Brain pericyte (primary cell): ENCODE data around the gene COL5A3.
"Not testable (repeated sequence)": the region's sequence is repeated elsewhere in the genome, so short reads cannot be mapped to it uniquely, and the experiment has no call there.

Experiments used
- DNase-seq: peaks from one replicate; pipeline ENCODE4 v3.0.0-alpha.2; 2012; ENCODE audit warnings: low read depth, low spot score

Gene COL5A3

DNA sequence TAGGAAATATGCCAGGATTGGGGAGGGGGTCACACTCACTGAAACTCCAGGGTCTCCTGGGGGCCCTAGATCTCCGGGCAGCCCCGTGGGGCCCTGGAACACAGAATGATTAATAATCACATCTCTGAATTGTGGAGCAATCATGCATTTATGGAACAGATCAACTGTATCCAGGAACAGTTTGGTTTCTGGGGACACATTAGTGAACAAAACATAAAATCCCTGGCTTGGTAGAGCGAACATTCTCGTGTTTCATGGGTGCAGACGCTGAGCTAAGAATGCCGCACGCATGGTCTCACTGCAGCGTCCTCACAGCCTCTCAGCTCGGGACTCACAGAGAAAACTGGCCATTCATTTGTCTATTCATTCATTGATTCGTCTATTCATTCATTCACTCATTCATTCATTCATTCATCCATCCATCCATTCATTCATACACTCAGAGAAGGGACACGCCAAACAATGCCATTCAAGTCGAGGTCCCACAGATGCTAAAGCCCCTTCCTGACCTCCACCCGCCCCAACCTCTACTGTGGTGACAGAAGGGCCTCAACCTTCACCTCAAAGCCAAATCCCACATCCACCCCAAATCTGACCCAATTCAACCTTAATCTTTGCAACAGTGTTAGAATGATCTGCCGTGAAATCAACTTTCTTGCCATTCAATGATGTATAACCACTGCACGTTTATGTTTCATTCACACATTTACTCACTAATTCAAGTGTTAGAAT lies 39.0 kb downstream of the COL5A3 start:
- no peak for DNase-seq

DNA sequence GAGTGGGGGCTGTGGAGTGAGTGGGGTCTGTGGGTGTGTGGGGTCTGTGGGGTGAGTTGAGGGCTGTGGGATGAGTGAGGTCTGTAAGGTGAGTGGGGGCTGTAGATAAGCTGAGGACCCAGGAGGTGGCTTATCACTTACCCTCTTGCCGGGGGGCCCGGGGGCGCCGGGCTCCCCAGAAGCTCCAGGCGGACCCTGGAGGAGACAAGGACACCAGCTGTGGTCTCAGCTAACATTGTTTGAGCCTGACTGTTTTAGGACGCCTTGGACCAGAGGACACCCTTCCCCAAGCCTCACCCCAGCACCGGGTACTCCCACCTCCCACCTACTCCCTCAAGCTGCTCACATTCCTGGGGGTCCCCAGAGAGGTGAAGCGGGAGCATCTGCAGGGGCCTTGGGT lies 39.8 kb downstream of the COL5A3 start:
- no peak for DNase-seq

DNA sequence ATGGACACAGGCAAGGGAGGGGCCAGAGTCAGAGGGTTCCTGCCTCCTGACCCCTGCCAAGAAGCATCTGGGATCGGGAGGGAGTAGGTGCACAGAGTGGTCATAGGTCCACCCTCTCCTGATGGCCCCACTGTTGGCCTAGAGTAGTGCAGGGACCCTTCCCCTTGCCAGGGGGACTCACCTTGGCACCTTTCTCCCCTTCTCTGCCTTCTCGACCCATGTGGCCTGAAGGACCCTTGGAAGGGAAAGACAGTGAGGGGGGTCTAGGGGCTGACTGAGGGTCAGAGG lies 40.7 kb downstream of the COL5A3 start:
- DNase-seq: no peak

DNA sequence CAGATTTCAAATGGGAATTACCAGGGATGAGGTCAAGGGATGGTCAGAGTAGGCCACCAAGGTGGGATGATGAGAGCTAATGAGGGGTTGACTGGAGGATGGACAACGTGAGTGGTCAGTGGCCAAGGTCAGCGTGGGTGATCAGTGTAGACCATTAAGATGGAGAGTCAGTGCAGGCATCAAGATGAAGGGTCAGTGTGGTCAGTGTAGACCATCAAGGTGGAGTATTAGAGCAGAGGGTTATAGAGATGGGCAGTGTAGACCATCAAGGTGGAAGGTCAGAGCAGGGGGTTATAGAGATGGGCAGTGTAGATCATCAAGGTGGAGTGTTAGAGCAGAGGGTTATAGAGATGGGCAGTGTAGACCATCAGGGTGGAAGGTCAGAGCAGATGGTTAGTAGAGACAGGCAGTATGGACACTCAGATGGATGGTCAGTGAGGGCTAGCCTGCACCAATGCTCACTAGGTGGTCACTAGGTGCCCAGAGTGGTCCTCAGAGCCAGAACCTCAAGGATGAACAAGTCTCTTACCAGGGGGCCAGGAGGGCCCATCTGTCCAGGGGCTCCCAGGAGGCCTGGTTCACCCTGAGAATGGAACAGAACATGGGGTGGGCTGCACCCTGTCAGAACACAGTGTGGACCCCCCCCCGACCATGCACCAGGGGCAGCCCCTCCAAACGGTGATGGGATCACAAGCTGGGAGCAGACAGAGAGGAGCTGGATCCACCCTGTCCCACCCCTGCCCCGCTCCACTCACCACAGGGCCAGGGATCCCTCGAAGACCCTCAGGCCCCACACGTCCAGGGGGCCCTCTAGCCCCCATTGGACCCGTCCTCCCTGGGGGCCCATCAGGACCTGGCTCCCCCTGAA lies 41.2 kb downstream of the COL5A3 start:
- DNase-seq: no peak

DNA sequence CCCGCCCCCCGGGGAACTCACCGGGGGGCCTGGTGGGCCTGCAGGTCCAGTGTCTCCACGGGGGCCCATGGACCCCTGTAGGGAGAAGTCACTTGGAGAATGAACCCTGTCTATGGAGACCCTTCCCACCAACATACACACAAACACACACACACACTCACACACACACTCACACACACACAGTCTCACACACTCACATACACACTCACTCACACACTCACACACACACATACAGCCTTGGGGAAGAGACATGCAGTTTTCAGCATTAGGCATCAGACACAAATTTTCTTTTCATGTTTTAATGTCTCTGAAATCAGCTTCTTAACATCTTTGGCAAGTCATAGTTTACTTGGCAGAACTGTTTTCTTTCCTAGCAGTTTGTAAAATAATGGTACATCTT lies 43.0 kb downstream of the COL5A3 start:
- no peak for DNase-seq

DNA sequence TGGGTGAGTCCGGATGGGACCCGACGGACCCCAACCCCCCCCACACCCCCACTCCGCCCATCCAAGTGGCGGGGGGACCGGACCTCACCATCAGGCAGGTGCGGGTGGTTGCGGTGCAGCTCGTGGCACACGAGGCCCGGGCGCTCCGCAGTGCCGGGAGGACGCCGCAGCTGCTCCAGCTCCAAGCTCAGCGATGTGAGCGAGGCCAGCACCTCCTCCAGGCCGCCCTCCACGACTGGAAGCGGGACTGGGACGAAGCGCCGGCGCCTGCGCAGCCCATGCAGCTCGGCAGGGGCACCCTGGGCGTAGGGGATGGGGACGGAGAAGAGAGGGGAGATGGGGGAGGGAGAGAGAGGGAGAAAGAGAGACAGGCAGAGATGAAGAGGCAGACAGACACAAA lies 43.9 kb downstream of the COL5A3 start:
- DNase-seq: no peak

DNA sequence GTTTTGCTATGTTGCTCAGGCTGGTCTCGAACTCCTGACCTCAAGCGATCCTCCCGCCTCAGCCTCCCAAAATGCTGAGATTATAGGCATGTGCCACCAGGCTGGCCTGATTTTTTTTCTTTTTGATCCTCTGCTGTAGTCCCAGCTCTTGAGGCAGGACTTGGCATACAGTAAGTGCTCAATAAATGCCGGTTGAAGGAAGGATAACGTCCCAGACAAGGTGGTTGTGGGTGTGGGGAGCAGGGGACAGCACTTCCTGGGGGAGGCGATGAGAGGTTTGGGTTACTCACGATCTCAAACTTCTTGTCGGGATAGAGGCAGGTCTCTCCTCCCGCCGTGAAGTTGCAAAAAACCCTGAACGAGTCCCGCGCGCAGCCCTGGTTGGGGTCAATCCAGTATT lies 44.3 kb downstream of the COL5A3 start:
- no peak for DNase-seq

DNA sequence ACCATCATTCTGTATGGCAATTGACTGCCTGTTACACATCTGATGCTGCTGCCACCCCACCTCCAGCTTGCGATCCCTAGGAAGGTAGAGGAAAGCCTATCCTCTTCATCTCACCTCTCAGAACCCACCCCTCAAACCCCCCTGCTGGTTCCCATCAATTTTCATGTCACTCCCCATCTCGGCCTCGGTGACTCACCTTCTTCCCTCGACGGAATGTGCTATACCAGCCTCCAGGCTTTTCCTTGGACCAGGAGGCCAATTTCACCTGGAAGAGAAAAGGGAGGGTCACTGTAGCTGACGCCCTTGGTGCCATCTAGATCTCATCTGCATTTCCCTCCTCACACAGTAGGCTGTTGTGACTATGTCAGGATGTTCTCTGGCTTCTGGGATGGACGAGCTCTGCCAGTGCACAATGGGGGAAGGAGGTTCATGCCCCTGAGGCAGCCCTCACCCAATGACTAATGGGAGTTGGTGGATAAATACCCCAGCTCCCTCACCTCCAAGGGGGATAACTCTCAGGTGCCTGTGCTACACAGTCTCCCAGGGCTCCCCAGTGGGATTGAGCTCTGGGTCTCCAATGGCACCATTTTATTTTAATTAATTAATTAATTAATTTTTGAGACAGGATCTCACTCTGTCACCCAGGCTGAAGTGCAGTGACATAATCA lies 47.5 kb downstream of the COL5A3 start:
- DNase-seq: no peak

DNA sequence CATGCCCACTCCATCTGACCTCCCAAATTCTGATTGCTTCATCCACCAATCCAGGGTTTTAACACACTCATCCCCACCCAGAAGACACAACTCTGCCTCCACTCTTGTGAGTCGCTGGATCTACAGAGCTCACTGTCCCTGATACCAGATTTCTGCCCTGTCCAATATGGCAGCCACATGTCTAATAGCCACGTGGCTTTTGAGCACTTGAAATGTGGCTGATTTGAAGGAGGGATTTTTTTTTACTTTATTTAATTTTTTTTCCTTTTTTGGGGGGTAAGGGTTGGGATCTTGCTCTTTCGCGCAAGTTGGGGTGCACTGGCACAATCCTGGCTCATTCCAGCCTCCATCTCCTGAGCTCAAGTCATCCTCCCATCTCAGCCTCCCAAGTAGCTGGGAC lies 49.2 kb downstream of the COL5A3 start:
- DNase-seq: no peak

DNA sequence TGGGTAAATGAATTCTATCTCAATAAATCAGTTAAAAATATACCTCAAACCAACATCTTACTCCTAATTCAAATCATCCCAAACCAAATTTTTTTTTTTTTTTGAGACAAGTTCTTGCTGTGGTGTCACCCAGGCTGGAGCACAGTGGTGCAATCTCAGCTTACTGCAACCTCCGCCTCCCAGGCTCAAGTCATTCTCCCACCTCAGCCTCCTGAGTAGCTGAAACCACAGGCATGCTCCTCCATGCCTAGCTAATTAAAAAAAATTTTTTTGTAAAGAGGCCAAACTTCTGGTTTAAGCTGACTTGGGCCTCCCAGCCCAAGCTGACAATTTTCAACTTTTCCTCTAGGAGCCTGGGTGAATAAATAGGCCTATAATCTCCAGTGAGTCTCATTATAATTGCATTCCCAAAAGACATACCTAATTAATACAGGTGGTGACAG lies 51.9 kb downstream of the COL5A3 start:
- DNase-seq: no peak

DNA sequence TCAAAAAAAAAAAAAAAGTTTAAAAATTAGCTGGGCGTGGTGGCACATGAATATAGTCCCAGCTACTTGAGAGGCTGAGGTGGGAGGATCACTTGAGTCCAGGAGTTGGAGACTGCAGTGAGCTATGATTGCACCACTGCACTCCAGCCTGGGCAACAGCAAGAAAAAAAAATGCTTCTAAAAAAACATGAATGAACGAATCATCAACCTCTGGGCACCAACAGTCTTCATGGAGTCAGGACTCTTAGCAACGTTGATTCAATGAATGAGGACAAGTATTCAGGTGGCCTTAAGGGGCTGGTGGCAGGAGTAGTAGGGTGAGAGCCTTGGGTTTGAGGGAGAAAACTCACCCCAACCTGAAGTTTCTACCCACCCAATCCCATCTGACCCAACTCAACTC lies 53.3 kb downstream of the COL5A3 start:
- no peak for DNase-seq

DNA sequence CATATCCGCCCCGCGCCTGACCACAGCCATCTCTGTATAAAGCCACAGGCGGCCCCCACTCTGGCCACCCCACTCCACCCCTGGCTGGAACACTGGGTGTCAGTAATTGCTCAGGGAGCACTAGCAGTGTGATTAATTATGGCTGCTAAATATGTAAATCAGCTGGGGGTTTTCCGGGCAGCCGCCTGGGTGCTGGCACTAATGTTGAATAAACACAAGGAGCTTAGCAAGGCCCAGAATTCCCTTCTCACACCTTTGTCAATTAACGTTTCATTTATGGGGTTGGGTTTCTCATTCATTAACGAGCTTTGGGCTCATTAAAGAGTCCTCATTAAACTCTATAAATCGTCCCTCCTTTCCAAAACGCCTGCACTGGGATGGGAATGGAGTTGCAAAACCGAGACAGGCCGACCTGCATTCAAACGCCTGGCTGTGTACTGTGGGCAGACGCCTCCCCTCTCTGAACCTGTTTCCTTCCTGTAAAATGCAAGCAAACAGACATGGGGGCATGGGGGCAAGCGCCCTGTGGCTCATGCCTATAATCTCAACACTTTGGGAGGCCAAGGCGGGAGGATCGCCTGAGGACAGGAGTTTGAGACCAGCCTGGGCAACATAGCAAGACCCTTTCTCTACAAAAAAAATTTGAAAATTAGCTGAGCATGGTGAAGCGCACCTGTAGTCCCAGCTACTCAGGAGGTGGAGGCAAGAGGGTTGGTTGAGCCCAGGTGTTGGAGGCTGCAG lies 56.3 kb downstream of the COL5A3 start:
- DNase-seq: no peak

DNA sequence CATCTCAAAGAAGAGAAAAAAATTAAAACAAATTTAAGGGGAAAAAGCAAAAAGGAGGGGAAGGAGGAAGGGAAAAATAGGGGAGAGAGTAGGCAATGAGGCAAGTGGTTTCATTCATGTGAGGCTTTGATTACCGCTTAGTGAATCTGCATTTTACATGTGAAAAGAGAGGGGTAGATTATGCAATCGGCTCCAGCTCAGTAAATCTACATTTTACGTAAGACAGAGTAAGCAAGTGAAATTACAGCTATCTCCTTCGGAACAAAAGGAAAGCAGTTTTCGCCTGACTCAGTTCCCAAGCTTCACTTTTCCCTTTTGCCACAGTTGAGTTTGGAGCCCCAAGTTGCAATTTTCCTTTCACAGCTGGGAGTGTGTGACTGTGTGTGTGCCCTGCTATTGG lies 58.0 kb downstream of the COL5A3 start:
- DNase-seq: no peak

DNA sequence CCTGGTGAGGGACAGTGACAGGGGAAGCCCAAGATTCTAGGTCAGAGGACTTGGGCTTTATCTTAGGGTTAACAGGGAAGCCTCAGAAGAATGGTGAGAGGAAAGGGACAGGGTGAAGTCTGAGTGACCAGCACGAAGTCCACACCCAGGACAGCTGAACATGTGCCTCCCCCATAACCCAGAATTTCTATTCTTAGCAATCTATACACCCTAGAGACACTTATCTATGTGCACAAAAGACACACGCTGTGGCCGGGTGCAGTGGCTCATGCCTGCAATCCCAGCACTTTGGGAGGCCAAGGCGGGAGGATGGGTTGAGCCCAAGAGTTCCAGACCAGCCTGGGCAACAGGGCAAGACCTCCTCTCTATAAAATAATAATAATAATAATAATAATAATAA lies 62.9 kb downstream of the COL5A3 start:
- DNase-seq: no peak

DNA sequence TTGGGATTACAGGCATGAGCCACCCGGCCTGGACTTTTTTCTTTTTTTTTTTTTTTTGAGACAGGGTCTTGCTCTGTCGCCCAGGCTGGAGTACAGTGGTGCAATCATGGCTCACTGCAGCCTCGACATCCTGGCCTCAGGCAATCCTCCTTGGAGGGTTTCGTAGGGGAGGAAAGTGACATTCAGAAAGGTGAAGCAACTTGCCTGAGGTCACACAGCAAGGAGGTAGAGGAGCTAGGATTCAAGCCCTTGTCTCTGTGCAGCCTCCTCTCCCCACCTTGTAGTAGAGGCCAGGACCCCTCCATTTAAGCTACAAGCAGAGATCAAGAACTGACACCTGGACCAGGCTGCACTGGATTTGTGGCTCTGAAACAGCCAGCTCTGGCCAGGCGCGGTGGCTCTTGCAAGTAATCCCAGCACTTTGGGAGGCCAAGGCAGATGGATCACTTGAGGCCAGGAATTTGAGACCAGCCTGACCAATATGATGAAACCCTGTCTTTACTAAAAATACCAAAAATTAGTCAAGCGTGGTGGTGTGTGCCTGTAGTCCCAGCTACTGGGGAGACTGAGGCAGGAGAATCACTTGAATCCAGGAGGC lies 63.7 kb downstream of the COL5A3 start:
- DNase-seq: not testable (repeated sequence)

DNA sequence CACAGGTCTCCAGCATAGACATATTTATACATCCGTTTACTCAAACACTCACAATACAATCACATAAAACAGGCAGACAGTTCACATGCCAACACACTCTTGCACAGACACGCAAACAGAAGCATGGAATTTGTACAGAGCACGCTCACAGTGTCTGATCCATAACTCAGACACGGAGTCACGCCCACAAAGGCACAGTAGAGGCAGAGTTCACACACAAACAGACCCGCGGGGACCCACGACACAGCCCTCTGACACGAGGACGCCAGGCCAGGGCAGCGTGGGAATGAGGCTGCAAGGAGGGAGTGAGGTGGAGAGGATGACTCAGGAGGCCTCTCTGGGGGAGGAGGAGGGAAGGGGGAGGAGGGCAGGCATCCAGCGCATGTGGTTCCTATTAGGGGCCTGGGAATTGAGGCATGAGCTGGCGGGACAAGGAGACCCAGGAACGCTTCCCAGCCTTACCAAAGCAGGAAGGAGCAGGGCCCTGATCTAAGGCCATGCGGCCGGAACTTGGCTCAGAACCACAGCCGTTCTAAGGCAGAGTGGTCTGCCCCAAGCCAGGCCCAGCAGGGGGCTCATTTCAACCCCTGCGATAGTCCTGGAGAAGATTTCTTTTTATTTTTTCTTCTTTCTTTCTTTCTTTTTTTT lies 64.9 kb downstream of the COL5A3 start:
- DNase-seq: peak; percentile 99

DNA sequence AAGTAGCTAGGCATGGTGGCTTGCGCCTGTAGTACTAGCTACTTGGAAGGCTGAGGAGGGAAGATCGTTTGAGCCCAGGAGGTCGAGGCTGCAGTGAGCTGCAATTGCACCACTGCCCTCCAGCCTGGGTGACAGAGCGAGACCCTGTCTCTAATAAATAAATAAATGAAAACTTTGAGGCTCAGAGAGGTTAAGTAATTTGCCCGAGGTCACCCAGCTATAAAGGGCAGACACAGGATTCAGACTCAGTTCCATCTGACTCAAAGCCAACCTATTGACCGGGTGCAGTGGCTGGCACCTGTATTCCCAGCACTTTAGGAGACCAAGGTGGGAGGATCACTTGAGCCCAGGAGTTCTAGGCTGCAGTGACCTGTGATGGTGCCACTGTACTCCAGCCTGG lies 66.6 kb downstream of the COL5A3 start:
- DNase-seq: no peak

DNA sequence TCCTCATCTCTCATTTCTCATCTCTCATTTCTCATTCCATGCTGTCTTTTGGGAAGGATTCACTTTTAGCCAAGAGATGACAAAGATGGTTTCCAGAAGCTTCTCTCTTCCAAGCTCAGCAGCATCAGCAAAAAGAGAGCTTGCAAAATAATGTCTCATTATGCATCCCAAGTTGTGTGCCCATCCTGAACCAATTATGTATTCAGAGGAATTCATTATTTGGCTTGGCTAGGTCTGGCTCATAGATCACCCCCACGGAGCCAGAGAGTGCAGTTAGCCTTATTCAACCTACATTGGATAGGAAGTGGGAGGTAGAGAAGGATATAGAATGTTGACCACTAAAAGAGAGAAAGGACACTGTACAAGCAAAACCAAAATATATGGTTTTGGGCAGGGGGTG lies 68.6 kb downstream of the COL5A3 start:
- no peak for DNase-seq

DNA sequence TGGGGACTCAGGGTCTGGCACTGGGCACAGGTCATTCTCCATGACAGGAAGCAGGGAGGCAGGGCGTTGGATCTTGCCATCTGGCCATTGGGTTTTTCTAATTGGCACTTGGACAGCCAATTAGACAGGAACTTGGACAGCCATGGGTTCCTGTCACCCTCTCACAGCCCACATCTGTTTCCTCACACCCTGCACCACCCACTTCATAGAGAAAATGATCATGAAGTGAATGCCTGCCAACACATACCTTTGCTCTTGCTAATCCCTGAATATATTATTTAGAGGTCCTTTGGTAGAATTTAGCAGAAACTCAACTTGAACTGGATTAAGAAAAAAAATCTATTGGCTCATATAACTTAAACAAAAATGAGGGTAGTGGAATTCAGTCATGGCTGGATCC lies 69.1 kb downstream of the COL5A3 start:
- DNase-seq: no peak

DNA sequence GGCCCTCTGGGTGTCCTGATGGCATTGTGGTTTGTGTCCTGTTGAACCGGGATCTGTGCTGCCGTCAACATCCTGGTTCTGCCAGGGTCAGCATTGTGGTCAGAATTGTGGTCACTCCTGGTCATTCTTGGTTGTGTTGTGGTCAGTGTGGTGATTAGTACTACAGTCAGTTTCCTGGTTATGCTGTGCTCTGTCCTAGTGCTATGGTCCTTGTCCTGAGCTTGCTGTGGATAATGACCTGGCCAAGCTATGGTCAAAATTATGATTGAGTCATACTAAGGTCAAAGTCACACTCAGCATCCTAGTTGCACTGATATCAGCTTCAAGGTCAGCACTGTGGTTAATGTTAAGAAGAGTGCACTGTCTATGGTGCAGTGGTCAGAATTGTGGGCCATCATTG lies 69.5 kb downstream of the COL5A3 start:
- no peak for DNase-seq

DNA sequence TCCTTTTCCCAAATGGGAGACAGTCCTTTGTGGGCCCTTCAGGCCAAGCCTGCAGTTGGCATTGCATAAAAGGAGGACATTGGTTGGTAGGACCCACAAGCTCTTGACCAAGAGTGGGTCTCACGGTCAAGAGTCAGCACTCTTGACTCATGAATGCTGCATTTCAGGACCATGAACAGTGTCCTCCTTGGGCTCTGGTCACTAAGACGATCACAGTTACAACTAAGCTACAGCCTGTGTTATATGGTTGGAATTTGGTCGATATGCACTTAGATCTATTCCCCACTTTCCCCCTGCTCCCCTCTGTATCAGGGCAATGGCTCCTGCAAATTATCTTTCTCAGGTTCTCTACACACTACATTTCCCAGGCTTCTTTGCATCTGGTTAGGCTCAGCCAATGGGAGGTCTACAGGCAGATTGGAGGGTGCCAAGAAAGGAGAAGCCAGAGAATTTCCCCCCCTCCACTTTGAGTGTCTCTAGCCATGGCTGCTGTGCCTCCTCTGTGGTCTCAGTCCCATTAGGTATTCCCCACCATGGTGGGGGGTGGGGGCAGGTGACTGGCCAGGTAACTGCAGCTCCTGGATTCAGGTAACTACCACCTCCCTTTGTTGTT lies 70.9 kb downstream of the COL5A3 start:
- no peak for DNase-seq
